GM12878 (cell line): ENCODE measurements around the gene TRIM9. TPM values are rescaled to one million over a fixed set of nuclear protein-coding genes. Genes with fewer than 3 reads are reported as not detected.
A peak's percentile ranks its signal among the peaks of the same experiment; 100 is the strongest.

Source experiments
- ATAC-seq: fragments of 200-7000 bp; cut with Tn5 transposase; 3 replicates; pipeline ENCODE4 v1.9.1; 2020; ENCODE audit warnings: mild to moderate bottlenecking, moderate library complexity
- BruUV-seq: library from RNA; stranded (reverse); fragments of 400-500 nt; replicated peaks from 2 replicates; lab custom pipeline; 2021; lab: Mats Ljungman, UMichigan
- CTCF ChIA-PET: fragments of 300-600 bp; sonication (Branson Sonifier 250); formaldehyde crosslinking; extraction: SDS; loops from one replicate; lab custom pipeline; 2021; ENCODE audit warnings: inconsistent platforms; lab: Yijun Ruan, JAX
- POLR2A ChIA-PET: fragments of 350-600 bp; formaldehyde crosslinking; extraction: SDS; loops from one replicate; lab custom pipeline; 2021; ENCODE audit warnings: inconsistent platforms; lab: Charles Lee
- RAD21 ChIA-PET: fragments of 300-600 bp; sonication (Branson Sonifier 250); formaldehyde crosslinking; loops from one replicate; lab custom pipeline; 2023; ENCODE audit warnings: antibody characterized with exemption; ENCODE audit not compliant: unreplicated experiment; lab: Charles Lee
- SMC1A ChIA-PET: fragments of 300-600 bp; sonication (Branson Sonifier 250); formaldehyde crosslinking; loops from one replicate; lab custom pipeline; 2023; ENCODE audit not compliant: unreplicated experiment, uncharacterized antibody; lab: Charles Lee
- DNase-seq: peaks from one replicate; pipeline ENCODE4 v3.0.0-alpha.2; 2011; ENCODE audit warnings: low read depth, low spot score
- FAIRE-seq: peaks from 3 replicates; lab custom pipeline; 2011; peaks lifted over from hg19 to GRCh38; lab: Jason Lieb, UNC
- H2AFZ ChIP-seq: 2 replicates; pipeline ENCODE4 v1.6.0; 2011; ENCODE audit warnings: low read depth, low read length, control low read depth; ENCODE audit not compliant: control insufficient read depth
- H3K27ac ChIP-seq: 2 replicates; pipeline ENCODE4 v1.5.1; 2011; ENCODE audit warnings: control low read depth; ENCODE audit not compliant: control insufficient read depth, insufficient read depth
- H3K27me3 ChIP-seq, 2 experiments: replicated peaks in 1 of 2; 2 replicates each; pipeline versions ENCODE4 v1.6.0 to v1.6.1; 2011; ENCODE audit warnings: low read length in 1 of 2; ENCODE audit not compliant: control insufficient read depth in 2 of 2, insufficient read depth in 2 of 2
- H3K36me3 ChIP-seq, 2 experiments: 2 replicates each; pipeline ENCODE4 v1.5.1; 2011; ENCODE audit warnings: low read length in 1 of 2; ENCODE audit not compliant: control insufficient read depth in 2 of 2, insufficient read depth in 2 of 2
- H3K4me1 ChIP-seq: 2 replicates; pipeline ENCODE4 v1.6.1; 2011; ENCODE audit warnings: mild to moderate bottlenecking, low read length, moderate library complexity, mixed read lengths; ENCODE audit not compliant: control insufficient read depth, insufficient read depth
- H3K4me2 ChIP-seq: 2 replicates; pipeline ENCODE4 v1.6.0; 2011; ENCODE audit warnings: control low read depth; ENCODE audit not compliant: control insufficient read depth, insufficient read depth
- H3K4me3 ChIP-seq: fragments of 200-600 bp; sonication (generic); 2 replicates; pipeline ENCODE4 v1.5.1; 2016
- H3K79me2 ChIP-seq: 2 replicates; pipeline ENCODE4 v1.6.0; 2011; ENCODE audit warnings: low read length; ENCODE audit not compliant: control insufficient read depth, insufficient read depth
- H3K9ac ChIP-seq: 2 replicates; pipeline ENCODE4 v1.8.0; 2011; ENCODE audit warnings: low read length, control low read depth, mixed read lengths; ENCODE audit not compliant: control insufficient read depth, insufficient read depth
- H3K9me3 ChIP-seq: replicated peaks from 3 replicates; pipeline ENCODE4 v1.5.1; 2011; ENCODE audit warnings: mild to moderate bottlenecking, low read length; ENCODE audit not compliant: control insufficient read depth, insufficient read depth
- H4K20me1 ChIP-seq: 2 replicates; pipeline ENCODE4 v1.6.0; 2011; ENCODE audit not compliant: control insufficient read depth, insufficient read depth
- CREB1 ChIP-seq: IDR thresholded peaks from 2 replicates; pipeline ENCODE4 v1.6.1; 2012; ENCODE audit warnings: low read depth, mild to moderate bottlenecking, inconsistent platforms
- DPF2 ChIP-seq: fragments of 450-650 bp; IDR thresholded peaks from 2 replicates; pipeline ENCODE4 v1.6.1; 2017; ENCODE audit warnings: mild to moderate bottlenecking
- E4F1 ChIP-seq: fragments of 450-650 bp; IDR thresholded peaks from 2 replicates; pipeline ENCODE4 v1.6.1; 2018; ENCODE audit warnings: borderline replicate concordance, mild to moderate bottlenecking; ENCODE audit not compliant: partially characterized antibody
- EP300 ChIP-seq, 2 experiments: fragments of 150-350 bp in 1 of 2; IDR thresholded peaks; 2 replicates each; pipeline ENCODE4 v1.6.1; 2011 to 2012; ENCODE audit warnings: low read depth in 2 of 2, low read length in 2 of 2, borderline replicate concordance in 1 of 2, improper control_type of control experiment in 1 of 2, inconsistent platforms in 1 of 2; ENCODE audit not compliant: control insufficient read depth in 1 of 2
- PML ChIP-seq: IDR thresholded peaks from 2 replicates; pipeline ENCODE4 v1.6.1; 2012; ENCODE audit warnings: low read length, inconsistent platforms
- REST ChIP-seq: IDR thresholded peaks from 2 replicates; pipeline ENCODE4 v1.6.1; 2012; ENCODE audit warnings: mild to moderate bottlenecking, low read depth, low read length
- SMAD1 ChIP-seq: fragments of 450-650 bp; IDR thresholded peaks from 2 replicates; pipeline ENCODE4 v1.6.1; 2018; ENCODE audit warnings: mild to moderate bottlenecking, low read depth; ENCODE audit not compliant: partially characterized antibody
- SREBF1 ChIP-seq: IDR thresholded peaks from 2 replicates; pipeline ENCODE4 v1.6.1; 2012; ENCODE audit warnings: mild to moderate bottlenecking, low read length
- ZNF217 ChIP-seq: fragments of 450-650 bp; IDR thresholded peaks from 2 replicates; pipeline ENCODE4 v1.6.1; 2017; ENCODE audit warnings: antibody characterized with exemption, mild to moderate bottlenecking
- ZNF622 ChIP-seq: fragments of 450-650 bp; IDR thresholded peaks from 2 replicates; pipeline ENCODE4 v1.6.1; 2017; ENCODE audit warnings: mild to moderate bottlenecking, inconsistent platforms
- WGBS: methylation state at CpG from one replicate; pipeline ENCODE4 v1.1.6; 2016; ENCODE audit warnings: low lambda C conversion rate; ENCODE audit not compliant: insufficient replicate concordance, insufficient coverage; ENCODE audit errors: missing lambda C conversion rate; 5-methylcytosine and 5-hydroxymethylcytosine counted together
- in situ Hi-C: fragments of 300-500 bp; cut with MboI; formaldehyde crosslinking; loops from 9 replicates; pipeline ENCODE4 v1.14.3; 2018; ENCODE audit warnings: mixed read lengths
- intact Hi-C: fragments of 100-400 bp; cut with micrococcal nuclease; formaldehyde crosslinking; loops from one replicate; pipeline ENCODE4 v1.14.2; 2022; ENCODE audit not compliant: unreplicated experiment
- polyA plus RNA-seq, 11 experiments: library from polyadenylated mRNA; depleted of rRNA in 4 of 11; unstranded in 6 of 11; stranded (reverse) in 5 of 11; fragments of >200 nt; fragmentation: Nextera tagmentation in 4 of 11; fragmentation: Illumina TruSeq in 1 of 11; extraction: Ambion mirVana in 4 of 11; extraction: Trizol in 1 of 11; gene quantifications; 1 replicate in 1 of 11; 2 replicates in 10 of 11; pipeline versions ENCODE4 v1.2.1 to v1.2.3, GENCODE V29; 2011 to 2016; ENCODE audit warnings: inconsistent platforms in 2 of 11, missing spikeins in 2 of 11, low read depth in 1 of 11
- total RNA-seq, 4 experiments: library from RNA; depleted of rRNA in 3 of 4; stranded (reverse); fragments of >200 nt in 3 of 4; fragmentation: Illumina TruSeq in 1 of 4; extraction: Trizol in 1 of 4; gene quantifications; 2 replicates each; pipeline versions ENCODE4 v1.2.1 to v1.2.3, GENCODE V29; 2013 to 2021
- TF ChIP-seq, protein P1 (sequence below): IDR thresholded peaks from 2 replicates; pipeline ENCODE4 v1.6.1; 2011; ENCODE audit warnings: low read depth, mild to moderate bottlenecking, low read length, moderate library complexity, borderline replicate concordance; ENCODE audit errors: extremely low read depth
- TF ChIP-seq, protein P2 (sequence below): fragments of 450-650 bp; IDR thresholded peaks from 2 replicates; pipeline ENCODE4 v1.6.1; 2017; ENCODE audit warnings: antibody characterized with exemption, mild to moderate bottlenecking, moderate library complexity
- TF ChIP-seq, protein P3 (sequence below): IDR thresholded peaks from 2 replicates; pipeline ENCODE4 v1.6.1; 2011; ENCODE audit warnings: mild to moderate bottlenecking, low read depth, low read length, moderate library complexity; ENCODE audit not compliant: insufficient replicate concordance

TRIM9 gene
- total and polyA plus RNA-seq, 10 of the 15 experiments (the other 5 are each of a cell fraction or from before 2014, with no cell fraction given) = 0.04 to 0.18 (median 0.11) TPM; not detected in 2

- ChIA-PET CTCF (interaction anchor here (0.6 kb wide), 1 partner anchor 9 kb away, joined by 3 read pairs; no protein-coding TSS in a partner anchor), RAD21 (no interaction called here), POLR2A (no interaction called here), SMC1A (no interaction called here)
- FAIRE-seq = no peak
- Histone ChIP-seq H4K20me1 (no peaks in the 10 kb centered on the region), H3K9ac (no peak overlapping the region), H3K27me3 (no peaks in the 10 kb centered on the region), H3K79me2 (no peaks in the 10 kb centered on the region), H3K4me3 (no peak overlapping the region), H3K9me3 (no peaks in the 10 kb centered on the region), H3K36me3 (no peaks in the 10 kb centered on the region), H3K4me1 (no peaks in the 10 kb centered on the region), H2AFZ (no peak overlapping the region), H3K4me2 (no peak overlapping the region), H3K27ac (no peak overlapping the region)
- intact Hi-C loops = no loop called here
- no peak for DNase-seq
- in situ Hi-C loops = no loop called here
- WGBS = 88% methylated on average over 4 of the region's 4 CpGs
- no TSS peak for BruUV-seq
- peak; percentile 40; the same call in 1 of the 3 replicates for ATAC-seq
- TF ChIP-seq CREB1 (no peak), DPF2 (no peak), EP300 (IDR thresholded peaks at IDR 0.05; ENCODE audit: borderline replicate concordance in 1 of 2, control insufficient read depth in 1 of 2, low read depth in 2 of 2, low read length in 2 of 2) (no peak), PML (no peak), E4F1 (no peak), SMAD1 (no peak), REST (no peak), ZNF217 (no peak), SREBF1 (no peak), ZNF622 (no peak)
- TF ChIP-seq, protein P1, sequence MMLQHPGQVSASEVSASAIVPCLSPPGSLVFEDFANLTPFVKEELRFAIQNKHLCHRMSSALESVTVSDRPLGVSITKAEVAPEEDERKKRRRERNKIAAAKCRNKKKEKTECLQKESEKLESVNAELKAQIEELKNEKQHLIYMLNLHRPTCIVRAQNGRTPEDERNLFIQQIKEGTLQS = no peak
- TF ChIP-seq, protein P2, sequence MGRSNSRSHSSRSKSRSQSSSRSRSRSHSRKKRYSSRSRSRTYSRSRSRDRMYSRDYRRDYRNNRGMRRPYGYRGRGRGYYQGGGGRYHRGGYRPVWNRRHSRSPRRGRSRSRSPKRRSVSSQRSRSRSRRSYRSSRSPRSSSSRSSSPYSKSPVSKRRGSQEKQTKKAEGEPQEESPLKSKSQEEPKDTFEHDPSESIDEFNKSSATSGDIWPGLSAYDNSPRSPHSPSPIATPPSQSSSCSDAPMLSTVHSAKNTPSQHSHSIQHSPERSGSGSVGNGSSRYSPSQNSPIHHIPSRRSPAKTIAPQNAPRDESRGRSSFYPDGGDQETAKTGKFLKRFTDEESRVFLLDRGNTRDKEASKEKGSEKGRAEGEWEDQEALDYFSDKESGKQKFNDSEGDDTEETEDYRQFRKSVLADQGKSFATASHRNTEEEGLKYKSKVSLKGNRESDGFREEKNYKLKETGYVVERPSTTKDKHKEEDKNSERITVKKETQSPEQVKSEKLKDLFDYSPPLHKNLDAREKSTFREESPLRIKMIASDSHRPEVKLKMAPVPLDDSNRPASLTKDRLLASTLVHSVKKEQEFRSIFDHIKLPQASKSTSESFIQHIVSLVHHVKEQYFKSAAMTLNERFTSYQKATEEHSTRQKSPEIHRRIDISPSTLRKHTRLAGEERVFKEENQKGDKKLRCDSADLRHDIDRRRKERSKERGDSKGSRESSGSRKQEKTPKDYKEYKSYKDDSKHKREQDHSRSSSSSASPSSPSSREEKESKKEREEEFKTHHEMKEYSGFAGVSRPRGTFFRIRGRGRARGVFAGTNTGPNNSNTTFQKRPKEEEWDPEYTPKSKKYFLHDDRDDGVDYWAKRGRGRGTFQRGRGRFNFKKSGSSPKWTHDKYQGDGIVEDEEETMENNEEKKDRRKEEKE = no peak
- TF ChIP-seq, protein P3, sequence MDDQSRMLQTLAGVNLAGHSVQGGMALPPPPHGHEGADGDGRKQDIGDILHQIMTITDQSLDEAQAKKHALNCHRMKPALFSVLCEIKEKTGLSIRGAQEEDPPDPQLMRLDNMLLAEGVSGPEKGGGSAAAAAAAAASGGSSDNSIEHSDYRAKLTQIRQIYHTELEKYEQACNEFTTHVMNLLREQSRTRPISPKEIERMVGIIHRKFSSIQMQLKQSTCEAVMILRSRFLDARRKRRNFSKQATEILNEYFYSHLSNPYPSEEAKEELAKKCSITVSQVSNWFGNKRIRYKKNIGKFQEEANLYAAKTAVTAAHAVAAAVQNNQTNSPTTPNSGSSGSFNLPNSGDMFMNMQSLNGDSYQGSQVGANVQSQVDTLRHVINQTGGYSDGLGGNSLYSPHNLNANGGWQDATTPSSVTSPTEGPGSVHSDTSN = no peak
These were observed 34.2 kb upstream of the TRIM9 start for GRCh38 chr14:51129130-51129529.
